SJSA1 (cell line): ENCODE results near the gene ZBTB22. TPM values are rescaled to one million over a fixed set of nuclear protein-coding genes. Genes with fewer than 3 reads are reported as not detected.
"Not testable (repeated sequence)": the region's sequence is repeated elsewhere in the genome, so short reads cannot be mapped to it uniquely, and the experiment has no call there.

Experiments used
- DNase-seq, 2 experiments: peaks; one replicate each; pipeline ENCODE4 v3.0.0-alpha.2; 2015 to 2020; ENCODE audit warnings: low spot score in 2 of 2, low read depth in 1 of 2
- H3K27ac ChIP-seq: fragments of 250-450 bp; sonication (Bioruptor Pico); 2 replicates; pipeline ENCODE4 v1.5.1; 2020; ENCODE audit warnings: mild to moderate bottlenecking, moderate library complexity
- H3K27me3 ChIP-seq: fragments of 250-450 bp; sonication (Bioruptor Pico); replicated peaks from 2 replicates; pipeline ENCODE4 v1.5.1; 2020; ENCODE audit warnings: mild to moderate bottlenecking, moderate library complexity
- H3K36me3 ChIP-seq: fragments of 250-450 bp; sonication (Bioruptor Pico); 2 replicates; pipeline ENCODE4 v1.5.1; 2020; ENCODE audit warnings: mild to moderate bottlenecking
- H3K4me1 ChIP-seq: fragments of 250-450 bp; sonication (Bioruptor Pico); replicated peaks from 2 replicates; pipeline ENCODE4 v1.6.1; 2021; ENCODE audit warnings: mild to moderate bottlenecking
- H3K4me3 ChIP-seq: fragments of 250-450 bp; sonication (Bioruptor Pico); 2 replicates; pipeline ENCODE4 v1.5.1; 2020; ENCODE audit warnings: mild to moderate bottlenecking
- H3K9me3 ChIP-seq: fragments of 250-450 bp; sonication (Bioruptor Pico); replicated peaks from 2 replicates; pipeline ENCODE4 v1.5.1; 2020; ENCODE audit warnings: mild to moderate bottlenecking
- total RNA-seq: library from RNA; depleted of rRNA; stranded (reverse); fragments of >200 nt; shearing (Covaris generic); gene quantifications from 2 replicates; pipeline ENCODE4 v1.2.3, GENCODE V29; 2014; rRNA removed

The ZBTB22 gene, protein sequence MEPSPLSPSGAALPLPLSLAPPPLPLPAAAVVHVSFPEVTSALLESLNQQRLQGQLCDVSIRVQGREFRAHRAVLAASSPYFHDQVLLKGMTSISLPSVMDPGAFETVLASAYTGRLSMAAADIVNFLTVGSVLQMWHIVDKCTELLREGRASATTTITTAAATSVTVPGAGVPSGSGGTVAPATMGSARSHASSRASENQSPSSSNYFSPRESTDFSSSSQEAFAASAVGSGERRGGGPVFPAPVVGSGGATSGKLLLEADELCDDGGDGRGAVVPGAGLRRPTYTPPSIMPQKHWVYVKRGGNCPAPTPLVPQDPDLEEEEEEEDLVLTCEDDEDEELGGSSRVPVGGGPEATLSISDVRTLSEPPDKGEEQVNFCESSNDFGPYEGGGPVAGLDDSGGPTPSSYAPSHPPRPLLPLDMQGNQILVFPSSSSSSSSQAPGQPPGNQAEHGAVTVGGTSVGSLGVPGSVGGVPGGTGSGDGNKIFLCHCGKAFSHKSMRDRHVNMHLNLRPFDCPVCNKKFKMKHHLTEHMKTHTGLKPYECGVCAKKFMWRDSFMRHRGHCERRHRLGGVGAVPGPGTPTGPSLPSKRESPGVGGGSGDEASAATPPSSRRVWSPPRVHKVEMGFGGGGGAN
- total RNA-seq: 5.6 and 10.1 TPM in 2 replicates

DNA sequence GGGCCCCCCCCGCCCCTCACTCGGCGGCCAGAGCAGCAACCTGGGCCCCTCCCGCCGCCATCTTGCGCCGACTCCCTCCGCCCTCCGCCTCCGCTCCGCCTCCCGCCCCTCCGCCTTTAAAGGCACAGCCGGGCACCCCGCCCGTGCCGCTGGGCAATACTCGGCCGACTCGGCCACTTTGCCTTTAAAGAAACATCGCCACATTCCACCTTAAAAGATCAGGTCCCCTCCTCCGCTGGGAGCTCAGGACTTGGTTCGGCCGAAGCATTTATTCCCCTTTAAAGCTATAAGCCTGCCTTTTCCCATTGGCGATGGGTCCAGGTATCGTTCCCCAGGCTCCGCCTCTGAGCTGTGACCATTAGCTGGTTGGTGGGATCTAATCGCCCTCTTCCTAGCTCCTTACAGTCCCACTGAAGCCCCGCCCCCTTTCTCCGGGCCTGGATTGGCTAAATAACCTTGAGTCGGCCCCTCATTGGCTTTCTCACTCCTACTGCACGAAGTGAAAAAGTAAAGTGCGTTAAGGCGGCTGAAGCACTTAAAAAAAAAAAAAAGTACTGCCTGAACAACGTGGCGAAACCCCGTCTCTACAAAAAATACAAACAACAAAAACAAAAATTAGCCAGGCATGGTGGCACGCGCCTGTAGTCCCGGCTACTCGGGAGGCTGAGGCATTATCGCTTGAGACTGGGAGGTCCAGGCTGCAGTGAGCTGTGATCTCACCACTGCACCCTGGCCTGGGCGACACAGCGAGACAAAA lies at the start of gene ZBTB22:
TSS of gene ZBTB22 (minus strand) at position 76 of the 757 bp plus-strand sequence. CDS start 828 bp downstream, outside the sequence.
- peak; percentile 98 to 99 for DNase-seq
- Histone ChIP-seq H3K27me3 (no peaks in the 10 kb centered on the region), H3K4me3 (peak within 1 kb of the TSS; percentile 52), H3K9me3 (no peaks in the 10 kb centered on the region), H3K36me3 (peaks cover 48% of the 10 kb centered on the region), H3K4me1 (peaks cover 40% of the 10 kb centered on the region), H3K27ac (no peak within 1 kb of the TSS)

DNA sequence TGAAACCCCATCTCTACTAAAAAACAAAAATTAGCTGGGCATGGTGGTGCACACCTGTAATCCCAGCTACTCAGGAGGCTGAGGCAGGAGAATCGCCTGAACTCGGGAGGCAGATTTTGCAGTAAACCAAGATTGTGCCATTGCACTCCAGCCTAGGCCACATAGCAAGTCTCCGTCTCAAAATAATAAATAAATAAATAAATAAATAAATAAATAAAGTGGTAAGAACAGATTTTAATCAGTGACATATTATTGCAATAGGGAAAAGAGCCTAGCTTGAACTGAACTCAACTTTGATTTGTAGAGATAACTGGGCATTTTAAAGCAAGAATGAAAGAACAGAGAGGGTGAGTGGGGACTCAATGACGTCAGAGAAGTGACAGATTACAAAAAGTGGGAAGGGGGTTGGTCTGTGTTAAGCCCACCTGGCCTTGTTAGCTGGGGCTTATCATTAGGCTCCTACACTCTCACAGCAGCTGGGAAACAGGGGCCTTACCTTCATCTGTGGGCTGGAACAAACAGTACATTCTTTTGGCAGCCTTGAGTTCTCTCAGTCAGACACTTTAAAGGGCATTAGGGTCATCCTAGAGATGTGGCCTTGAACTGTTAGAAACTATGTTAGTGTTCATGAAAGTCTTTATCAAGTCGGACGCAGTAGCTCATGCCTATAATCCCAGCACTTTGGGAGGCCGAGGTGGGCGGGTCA lies 49.6 kb upstream of the ZBTB22 start:
- H3K27me3 ChIP-seq: no peaks in the 10 kb centered on the region
- no peak overlapping the region for H3K27ac ChIP-seq
- H3K9me3 ChIP-seq: no peaks in the 10 kb centered on the region
- no peak overlapping the region for H3K4me3 ChIP-seq
- no peaks in the 10 kb centered on the region for H3K4me1 ChIP-seq
- no peaks in the 10 kb centered on the region for H3K36me3 ChIP-seq
- no peak for DNase-seq

DNA sequence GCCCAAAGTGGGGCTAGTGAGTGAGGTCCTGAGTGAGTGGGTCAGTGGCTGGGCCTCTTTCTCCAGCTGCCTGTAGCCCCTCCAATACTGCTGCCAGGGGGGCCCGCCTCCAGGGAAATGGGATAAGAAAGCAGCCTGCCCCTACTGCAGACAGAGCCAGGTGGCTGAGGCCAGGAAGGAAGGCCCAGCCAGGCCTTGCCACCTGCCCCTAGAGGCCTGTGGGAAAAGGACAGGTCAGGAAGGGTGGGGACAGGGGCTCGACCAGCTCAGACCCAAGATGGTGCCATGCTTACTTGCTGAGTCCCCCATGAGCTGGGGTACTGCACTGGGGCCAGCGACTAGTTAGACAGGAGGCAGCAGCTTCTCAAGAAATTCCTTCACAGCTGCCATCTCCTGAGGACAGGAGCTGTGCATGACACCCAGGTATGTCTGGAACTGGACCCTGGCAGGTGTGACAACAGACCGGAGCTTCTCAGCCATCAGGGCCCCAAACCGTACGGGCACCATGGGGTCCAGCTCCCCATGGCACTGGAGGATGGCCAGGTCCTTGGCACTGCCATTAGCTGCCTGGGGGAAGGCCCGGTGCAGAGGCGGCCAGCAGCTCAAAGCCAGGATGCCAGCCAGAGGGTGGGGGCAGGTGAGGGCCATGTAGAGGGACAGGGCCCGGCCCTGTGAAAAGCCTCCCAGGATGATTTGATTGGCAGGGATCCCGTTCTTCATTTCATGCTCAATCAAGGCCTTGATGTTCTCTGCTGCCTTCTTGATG lies 47.8 kb upstream of the ZBTB22 start:
- H3K4me3 ChIP-seq, H3K9me3 ChIP-seq: not testable (repeated sequence)

DNA sequence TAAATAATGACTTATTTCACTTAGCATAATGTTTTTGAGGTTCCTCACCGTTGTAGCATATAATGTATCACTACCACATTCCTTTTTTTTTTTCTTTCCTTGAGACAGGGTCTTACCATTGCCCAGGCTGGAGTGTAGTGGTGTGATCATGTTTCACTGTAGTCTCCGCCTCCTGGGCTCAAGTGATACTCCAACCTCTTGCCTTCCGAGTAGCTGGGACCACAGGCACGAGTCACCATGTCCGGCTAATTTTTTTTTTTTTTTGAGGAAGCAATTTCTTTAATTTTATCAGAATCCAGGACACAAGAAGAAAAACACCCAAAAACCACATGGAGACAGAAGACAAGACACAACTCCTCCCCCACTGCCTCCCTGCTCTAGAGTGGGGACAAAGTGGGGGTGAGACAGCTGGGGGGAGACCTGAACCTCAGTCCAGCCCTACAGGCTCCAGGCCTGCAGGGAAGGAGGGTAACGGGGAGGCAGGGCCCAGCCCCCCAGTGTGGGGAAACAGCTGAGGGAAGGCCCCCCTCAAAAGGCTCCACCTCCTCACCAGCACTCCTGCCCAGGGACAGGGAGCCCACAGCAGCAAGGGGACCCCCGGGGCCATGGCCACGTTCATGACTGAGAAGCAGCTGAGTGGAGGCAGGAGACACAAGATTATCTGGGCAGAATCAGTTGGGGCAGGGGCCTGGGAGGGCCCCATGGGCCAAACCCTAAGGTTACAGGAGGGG lies 47.1 kb upstream of the ZBTB22 start:
- not testable (repeated sequence) for H3K27me3 ChIP-seq, DNase-seq, H3K4me3 ChIP-seq, H3K36me3 ChIP-seq, H3K4me1 ChIP-seq, H3K9me3 ChIP-seq, H3K27ac ChIP-seq

More for the DNA sequence above, 47.8 kb upstream of the ZBTB22 start:
- not testable (repeated sequence) for DNase-seq, H3K27ac ChIP-seq, H3K27me3 ChIP-seq, H3K36me3 ChIP-seq, H3K4me1 ChIP-seq

DNA sequence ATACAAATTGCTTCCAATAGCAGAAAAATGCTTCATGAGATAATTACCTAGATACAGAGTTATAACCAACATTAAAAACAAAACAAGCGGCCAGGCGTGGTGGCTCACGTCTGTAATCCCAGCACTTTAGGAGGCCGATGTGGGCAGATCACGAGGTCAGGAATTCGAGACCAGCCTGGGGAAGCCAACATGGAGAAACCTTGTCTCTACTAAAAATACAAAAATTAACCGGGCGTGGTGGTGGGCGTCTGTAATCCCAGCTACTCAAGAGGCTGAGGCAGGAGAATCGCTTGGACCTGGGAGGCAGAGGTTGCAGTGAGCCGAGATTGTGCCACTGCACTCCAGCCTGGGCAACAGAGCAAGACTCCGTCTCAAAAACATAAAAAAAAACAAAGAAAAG lies 45.9 kb upstream of the ZBTB22 start:
- not testable (repeated sequence) for DNase-seq, H3K4me1 ChIP-seq, H3K4me3 ChIP-seq, H3K36me3 ChIP-seq, H3K9me3 ChIP-seq, H3K27me3 ChIP-seq, H3K27ac ChIP-seq

DNA sequence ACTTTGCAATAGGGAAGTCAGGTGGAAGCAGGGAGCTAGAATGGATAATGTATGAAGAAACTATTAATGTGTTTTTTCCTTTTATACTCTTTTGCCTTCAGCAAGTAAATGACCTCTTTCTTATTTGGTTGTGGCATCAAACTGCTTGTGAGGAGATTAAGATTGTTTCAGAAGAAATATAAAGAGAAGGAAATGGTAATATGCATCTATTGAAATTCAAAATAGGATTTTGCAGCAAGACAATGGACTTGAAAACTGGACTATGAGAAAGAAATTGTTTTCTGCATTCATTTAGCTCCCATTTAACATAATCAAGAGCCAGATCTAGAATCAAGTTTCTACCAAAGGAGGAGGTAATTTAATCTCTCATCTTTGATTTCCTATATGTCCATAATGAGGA lies 41.8 kb upstream of the ZBTB22 start:
- Histone ChIP-seq H3K9me3 (no peaks in the 10 kb centered on the region), H3K36me3 (no peaks in the 10 kb centered on the region), H3K27me3 (peaks cover 10% of the 10 kb centered on the region), H3K27ac (no peak overlapping the region), H3K4me3 (no peak overlapping the region), H3K4me1 (no peaks in the 10 kb centered on the region)
- DNase-seq: no peak

DNA sequence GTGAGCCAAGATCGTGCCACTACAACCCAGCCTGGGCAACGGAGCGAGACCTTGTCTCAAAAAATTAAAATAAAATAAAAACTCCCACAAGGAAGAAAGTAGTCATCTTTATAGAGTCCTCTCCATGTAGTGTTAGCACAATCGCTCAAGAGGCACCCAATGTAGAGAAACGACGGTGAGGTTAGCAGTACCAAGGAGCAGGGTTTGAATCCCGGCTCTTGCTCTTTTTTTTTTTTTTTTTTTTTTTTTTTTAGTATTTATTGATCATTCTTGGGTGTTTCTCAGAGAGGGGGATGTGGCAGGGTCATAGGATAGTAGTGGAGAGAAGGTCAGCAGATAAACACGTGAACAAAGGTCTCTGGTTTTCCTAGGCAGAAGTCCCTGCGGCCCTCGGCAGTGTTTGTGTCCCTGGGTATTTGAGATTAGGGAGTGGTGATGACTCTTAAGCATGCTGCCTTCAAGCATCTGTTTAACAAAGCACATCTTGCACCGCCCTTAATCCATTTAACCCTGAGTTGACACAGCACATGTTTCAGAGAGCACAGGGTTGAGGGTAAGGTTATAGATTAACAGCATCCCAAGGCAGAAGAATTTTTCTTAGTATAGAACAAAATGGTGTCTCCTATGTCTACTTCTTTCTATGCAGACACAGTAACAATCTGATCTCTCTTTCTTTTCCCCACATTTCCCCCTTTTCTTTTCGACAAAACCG lies 39.8 kb upstream of the ZBTB22 start:
- not testable (repeated sequence) for H3K4me1 ChIP-seq, DNase-seq, H3K9me3 ChIP-seq, H3K27ac ChIP-seq, H3K36me3 ChIP-seq, H3K4me3 ChIP-seq
- peaks cover 10% of the 10 kb centered on the region for H3K27me3 ChIP-seq

DNA sequence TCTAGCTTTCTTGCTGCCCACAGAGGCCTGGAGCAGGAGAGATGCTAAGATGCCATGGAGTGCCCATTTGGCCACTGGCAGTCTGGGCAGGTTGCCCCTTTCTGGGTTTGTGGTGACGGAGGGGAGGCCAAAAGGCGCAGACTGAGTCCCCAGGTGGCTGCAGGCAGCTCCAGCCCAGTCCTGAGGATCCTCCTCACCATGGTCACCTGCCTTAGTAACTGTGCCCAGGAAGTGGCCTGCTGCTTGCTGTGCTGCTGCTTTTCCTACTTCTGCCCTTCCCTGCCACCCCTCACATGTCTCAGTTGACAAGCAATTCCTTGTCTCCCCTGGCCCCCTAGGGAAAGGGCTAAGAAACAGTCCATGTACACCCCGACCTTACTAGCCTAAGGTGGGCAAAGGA lies 38.8 kb upstream of the ZBTB22 start:
- DNase-seq: no peak
- Histone ChIP-seq H3K4me3 (no peak overlapping the region), H3K9me3 (no peaks in the 10 kb centered on the region), H3K27me3 (peaks cover 10% of the 10 kb centered on the region), H3K36me3 (no peaks in the 10 kb centered on the region), H3K4me1 (no peaks in the 10 kb centered on the region), H3K27ac (no peak overlapping the region)

DNA sequence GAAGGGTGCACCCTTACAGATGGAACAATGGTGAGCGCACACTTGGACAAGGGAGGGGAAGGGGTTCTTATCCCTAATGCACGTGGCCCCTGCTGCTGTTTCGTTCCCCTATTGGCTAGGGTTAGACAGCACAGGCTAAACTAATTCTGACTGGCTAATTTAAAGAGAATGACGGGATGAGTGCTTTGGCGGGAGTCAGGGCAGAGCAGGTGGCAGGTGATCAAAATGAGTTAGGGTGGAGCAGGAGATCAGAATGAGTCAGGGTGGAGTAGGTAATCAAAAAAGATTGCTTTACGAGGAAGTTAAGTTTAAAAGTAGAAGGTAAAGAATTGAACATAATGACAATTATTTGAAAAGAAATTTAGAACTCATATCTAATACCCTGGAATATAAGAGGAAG lies 38.3 kb upstream of the ZBTB22 start:
- DNase-seq, H3K4me3 ChIP-seq, H3K27ac ChIP-seq, H3K9me3 ChIP-seq, H3K36me3 ChIP-seq, H3K4me1 ChIP-seq: not testable (repeated sequence)
- peaks cover 10% of the 10 kb centered on the region for H3K27me3 ChIP-seq

DNA sequence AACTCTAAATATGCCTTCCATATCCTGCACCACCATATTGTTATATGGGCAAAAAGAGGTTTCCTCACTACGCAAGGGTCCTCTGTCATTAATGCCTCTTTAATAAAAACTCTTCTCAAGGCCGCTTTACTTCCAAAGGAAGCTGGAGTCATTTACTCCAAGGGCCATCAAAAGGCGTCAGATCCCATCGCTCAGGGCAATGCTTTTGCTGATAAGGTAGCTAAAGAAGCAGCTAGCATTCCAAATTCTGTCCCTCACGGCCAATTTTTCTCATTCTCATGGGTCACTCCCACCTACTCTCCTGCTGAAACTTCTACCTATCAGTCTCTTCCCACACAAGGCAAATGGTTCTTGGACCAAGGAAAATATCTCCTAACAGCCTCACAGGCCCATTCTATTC lies 30.3 kb upstream of the ZBTB22 start:
- Histone ChIP-seq H3K4me3 (no peak overlapping the region), H3K9me3 (no peaks in the 10 kb centered on the region), H3K36me3 (no peaks in the 10 kb centered on the region), H3K27me3 (peaks cover 13% of the 10 kb centered on the region; the same call in 1 of the 2 replicates), H3K27ac (no peak overlapping the region), H3K4me1 (no peaks in the 10 kb centered on the region)
- no peak for DNase-seq

DNA sequence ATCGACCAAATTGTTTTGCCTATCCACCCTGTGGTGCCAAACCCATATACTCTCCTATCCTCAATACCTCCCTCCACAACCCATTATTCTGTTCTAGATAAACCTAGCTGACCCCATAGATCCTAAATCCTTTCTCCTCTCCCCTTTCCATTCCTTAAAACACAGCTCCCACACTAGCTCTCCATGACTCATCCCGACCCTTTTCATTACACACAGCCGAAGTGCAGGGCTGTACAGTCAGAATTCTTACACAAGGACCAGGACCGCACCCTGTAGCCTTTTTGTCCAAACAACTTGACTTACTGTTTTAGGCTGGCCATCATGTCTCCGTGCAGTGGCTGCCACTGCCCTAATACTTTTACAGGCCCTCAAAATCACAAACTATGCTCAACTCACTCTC lies 29.4 kb upstream of the ZBTB22 start:
- not testable (repeated sequence) for H3K27ac ChIP-seq, DNase-seq, H3K4me1 ChIP-seq, H3K36me3 ChIP-seq, H3K4me3 ChIP-seq, H3K9me3 ChIP-seq
- H3K27me3 ChIP-seq: peaks cover 13% of the 10 kb centered on the region; the same call in 1 of the 2 replicates
